GM18502 (cell line): Measurements from ENCODE around the gene MRPL11.

Experiments used
- ATAC-seq: cut with Tn5 transposase; IDR thresholded peaks from one replicate; pipeline ENCODE4 v1.9.1; 2021; ENCODE audit warnings: mild to moderate bottlenecking; ENCODE audit not compliant: unreplicated experiment, poor library complexity

Gene MRPL11

DNA sequence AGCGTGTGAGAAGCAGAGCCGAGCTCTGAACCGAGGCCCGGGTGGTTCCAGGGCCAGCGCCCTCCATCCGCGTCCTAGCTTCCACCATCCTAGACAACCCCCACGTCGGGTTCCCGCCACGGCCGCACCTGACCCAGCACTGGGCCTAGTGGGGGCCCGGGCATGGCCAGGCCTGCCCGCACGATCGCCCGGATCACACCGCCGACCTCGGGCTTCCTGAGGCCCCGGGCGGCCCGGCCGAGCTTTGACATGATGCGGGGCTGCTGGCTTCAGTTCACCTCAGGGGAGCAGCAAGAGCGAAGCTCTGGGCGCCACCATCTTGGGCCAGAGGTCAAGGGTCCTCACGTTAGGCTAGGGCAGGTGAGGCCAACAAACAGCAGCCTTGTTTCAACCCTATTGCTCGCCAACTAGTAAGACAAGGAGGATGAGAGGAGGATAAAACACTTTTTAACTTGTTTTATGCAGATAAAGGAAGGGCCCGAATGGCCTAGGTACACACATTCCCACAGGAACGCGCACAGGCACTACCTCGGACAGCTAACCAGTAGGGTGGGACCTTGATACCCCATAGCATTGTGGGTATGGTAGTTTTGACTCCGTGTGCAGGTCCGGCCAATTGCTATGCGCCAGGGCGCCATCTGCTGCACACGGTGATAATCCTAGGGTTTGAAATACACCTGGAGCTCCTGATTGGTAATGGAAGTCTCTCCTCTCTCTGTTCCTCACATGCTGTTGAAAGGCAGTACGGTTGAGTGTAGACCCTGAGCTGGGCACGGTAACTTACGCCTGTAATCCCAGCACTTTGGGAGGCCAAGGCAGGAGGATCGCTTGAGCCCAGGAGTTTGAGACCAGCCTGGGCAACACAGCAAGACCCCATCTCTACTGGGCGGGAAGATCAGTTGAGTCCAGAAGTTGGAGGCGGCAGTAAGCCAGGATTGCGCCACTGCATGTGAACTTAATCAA, at the start of gene MRPL11:
MRPL11 (minus strand) TSS at position 345 of the 963 bp plus-strand sequence; CDS start at position 251, 94 bp downstream.
- ATAC-seq = peak; percentile 92

DNA sequence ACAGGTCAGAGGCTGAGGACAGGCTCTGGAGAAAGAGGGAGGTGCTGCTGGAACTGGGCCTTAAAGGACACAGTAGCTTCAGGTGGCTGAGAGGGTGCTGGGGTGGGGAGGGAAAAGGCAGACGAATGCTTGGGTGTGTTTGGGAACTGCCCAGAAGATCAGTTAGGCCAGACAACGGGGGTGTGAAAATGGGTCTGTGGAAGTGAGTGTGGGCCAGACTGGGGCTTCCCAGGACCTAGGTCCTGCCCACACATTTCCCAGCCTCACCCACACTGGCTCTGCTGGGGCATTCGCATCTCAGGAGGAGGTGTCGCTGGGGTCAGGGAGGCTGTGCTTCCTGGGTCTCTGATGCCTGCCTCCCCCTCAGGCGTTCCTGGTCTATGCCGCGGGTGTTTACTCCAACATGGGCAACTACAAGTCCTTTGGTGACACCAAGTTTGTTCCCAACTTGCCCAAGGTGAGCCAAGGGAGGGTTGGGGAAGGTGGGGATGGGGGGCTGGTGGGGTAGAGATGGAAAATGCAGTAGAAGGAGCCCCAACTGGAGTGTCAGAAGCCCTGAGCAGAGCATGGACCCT, 46.2 kb upstream of the MRPL11 start:
- no peak for ATAC-seq

DNA sequence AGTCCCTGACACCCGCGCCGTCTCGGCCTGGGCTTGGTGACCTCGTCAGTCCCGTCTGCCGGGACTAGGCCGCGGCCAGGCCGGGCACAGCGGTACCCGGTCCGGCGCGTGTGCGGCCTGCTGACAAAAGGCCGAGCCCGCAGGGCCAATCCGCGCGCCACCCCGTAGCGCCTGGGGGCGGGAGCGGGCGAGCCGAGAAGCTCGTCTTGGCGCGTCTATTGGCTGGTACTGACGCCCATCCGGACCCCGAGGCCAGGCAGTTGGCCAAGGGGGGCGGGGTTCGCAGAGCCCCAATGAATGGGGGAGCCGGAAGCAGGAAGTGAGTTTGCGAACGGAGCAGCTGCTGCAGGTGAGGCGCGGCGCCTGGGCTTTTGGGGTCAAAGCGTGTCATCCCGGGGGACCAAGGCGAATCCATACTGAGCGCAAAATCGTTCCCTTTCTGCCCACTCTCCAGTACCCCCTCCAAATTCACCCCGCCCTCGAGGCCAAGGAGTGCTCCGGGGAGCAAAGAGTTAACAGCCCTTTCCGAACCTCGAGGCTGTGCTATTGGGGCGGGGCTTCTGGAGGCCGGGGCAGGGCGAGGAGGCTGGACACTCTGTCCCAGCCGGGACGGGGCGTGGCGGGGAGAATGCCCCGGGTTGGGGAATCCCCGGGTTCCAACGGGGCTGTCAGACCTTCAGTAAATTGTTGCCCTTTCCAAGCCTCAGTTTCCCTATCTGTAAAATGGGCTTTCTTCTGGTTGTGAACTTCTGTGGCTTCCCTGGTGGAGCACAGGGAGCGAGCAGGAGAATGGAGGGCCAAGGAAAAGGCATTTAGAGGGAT, 41.7 kb upstream of the MRPL11 start, which contains the start of gene DPP3:
DPP3 (plus strand) TSS at position 318 of the 822 bp plus-strand sequence. CDS start 1,767 bp downstream, outside the sequence.
- ATAC-seq = peak; percentile 89

DNA sequence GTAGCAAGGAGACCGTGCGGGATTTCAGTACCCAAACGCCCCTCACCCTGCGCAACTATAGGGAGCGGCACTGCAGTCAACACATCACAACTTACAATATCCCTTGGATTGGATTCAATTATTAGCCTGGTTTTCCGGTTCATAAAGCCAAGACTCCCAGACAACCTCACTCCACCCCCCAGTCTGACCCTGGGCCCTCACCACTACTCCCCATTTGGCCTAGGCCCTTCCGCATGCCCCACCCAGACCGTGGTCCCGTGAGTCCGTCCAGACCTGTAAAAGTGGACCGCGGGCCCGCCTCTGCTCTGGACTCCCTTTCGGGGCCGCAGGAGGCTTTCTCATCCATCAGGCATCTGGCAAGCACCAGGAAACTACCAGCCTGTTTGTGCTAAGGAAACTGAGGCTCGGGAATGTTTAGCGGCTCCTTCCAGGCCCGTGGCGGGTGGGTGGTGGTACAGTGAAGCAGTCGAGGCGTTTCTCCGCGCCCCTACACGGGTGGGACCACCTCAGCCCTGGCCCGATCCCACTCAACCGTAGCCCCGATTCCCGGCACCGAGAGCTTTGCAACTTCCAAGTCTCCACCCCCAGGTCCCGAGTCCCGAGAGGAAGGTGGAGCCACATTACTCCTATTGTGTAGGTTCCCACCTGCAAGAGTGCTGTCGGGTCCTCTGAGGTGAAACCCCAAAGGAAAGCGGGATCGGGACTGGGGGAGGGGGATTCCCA, 40.9 kb upstream of the MRPL11 start:
- no peak for ATAC-seq

DNA sequence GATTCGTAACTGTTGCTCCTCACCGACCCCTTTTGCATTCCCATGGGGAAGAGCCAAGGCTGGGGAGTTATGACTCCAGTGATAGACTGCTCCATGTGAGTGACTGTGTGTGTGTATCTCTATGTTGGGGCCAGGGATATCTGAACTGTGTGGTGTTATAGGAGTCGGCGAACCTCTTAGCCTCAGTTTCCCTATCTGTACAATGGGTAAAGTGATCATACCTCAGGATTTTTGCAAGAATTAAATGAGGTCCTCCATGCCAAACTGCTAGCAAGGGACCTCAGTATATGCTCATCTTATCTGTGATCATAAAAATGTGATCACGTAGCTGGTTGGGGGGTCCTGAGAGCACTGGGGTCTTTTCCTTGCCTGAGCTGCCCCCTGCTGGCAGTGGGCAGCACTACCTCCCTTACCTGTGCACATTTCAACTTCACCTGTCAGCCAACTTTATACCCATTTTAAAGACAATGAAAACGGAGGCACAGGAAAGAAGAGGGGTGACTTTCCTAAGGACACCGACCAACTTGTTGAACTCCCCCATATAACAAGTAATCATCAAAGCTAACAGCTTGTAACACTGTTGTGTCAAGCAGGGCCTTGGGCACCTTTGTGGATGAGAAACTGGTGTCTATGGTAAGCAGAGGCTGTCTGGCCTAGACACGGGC, 40.2 kb upstream of the MRPL11 start:
- ATAC-seq = no peak

DNA sequence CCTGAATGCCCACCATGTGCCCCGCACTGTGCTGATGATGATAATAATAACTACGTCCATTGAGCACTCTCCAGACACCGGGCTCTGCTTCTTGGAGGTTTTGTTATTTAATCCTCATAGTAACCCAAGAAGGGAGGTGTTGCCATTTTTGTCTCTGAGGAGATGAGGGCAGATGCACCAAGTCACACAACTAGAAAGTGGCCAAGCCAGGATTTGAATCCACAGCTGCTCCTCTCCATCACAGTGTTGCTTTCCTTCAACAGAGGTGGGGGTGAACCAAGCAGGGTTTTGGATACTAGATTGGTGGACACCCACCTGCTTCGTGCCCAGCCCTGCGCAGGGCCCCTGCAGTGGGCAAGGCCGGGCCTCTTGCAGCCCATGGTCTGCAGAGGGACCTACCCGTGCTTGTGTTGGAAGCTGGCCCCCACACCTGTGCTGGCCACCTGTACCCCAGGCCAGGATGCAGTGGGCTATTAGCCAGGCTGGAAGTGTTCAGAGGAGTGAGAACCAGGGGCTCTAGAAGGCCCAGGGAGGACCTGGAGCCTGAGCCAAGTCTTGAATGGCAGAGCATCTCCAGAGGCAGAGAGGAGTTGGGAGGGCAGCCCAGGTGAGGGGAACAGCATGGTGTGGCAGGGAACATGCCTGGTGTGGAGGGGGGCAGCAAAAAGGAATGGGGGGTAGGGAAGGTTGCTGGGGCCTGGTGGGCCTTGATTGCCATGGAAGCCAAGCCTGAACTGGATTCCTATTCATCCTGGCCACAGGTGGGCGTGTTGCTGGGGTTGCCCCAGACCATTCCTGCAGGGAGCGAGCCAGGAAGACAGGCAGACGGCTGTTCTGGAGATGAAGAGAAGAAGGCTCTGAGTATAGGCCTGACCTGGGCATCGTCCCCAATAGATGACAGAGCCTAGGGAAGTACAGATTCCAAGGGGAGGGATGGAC, 38.9 kb upstream of the MRPL11 start:
- ATAC-seq = no peak

DNA sequence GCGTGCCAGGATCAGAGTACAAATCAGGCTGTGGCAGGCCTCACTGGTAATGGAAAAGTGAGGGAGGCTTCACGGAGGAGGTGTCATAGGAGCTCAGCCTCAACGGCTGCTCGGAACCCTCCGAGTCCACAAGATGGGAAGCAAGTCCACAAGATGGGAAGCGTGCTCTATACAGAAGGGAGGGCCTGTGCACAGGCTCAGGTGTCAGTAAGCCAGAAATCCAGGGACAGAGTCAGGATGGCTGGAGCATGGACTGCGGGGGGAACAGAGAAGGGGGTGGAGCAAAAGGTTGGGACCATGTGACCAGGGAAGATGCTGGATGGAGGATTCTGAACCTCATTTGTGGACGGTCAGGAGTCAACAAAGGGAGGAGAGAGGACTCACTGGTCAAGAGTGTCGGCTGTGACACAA, 38.2 kb upstream of the MRPL11 start:
- no peak for ATAC-seq

DNA sequence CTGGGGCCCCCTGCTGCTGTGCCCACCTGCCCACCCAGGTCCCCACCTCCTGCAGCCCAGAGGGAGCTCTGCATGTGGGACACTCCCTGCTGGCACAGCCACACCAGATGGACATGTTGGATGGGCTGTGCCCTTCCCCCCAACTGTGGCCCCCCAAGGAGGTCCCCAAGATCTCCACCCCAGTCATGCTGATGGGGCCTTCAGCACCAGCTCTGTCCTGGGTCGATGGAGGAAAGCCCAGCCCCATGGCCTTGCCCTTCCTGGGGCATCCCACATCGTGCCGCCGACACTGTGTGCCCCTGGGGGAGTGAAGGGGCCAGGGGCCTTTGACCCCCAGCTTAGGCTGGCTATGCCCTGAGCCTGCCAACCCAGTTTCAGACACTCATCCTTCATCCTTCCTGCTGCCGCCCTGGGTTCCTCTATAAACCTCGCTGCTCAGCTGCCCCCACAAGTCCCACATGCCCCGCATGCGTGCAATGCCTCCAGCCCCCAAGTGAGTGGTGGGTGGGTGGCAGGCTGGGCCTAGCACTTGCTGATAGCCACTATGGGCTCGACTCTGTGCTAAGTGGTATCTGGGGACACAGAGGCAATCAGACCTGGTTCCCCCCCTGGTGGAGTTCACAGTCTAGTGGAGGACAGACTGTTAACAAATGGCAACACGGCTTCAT, 37.7 kb upstream of the MRPL11 start:
- ATAC-seq = no peak

DNA sequence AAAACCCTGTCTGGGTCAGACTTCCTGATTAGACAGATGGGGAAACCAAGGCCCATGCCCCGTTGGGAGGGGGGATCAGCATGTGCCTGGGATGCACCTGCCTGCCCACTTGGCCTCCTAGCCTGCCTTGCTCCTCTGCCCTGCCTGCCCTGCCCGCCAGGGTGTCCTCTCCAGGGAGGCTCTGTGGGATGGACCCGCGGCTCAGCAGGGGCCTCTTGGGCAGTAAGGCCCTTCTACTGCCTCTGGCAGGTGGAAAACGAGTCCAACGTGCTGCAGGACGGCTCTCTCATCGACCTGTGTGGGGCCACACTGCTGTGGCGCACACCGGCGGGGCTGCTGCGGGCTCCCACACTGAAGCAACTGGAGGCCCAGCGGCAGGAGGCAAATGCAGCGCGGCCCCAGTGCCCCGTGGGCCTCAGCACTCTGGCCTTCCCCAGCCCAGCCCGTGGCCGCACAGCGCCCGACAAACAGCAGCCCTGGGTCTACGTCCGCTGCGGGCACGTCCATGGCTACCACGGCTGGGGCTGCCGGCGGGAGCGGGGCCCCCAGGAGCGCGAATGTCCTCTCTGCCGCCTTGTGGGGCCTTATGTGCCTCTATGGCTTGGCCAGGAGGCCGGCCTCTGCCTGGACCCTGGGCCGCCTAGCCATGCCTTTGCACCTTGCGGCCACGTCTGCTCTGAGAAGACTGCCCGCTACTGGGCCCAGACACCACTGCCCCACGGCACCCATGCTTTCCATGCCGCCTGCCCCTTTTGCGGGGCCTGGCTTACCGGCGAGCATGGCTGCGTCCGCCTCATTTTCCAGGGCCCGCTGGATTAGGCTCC, 36.9 kb upstream of the MRPL11 start:
- no peak for ATAC-seq

DNA sequence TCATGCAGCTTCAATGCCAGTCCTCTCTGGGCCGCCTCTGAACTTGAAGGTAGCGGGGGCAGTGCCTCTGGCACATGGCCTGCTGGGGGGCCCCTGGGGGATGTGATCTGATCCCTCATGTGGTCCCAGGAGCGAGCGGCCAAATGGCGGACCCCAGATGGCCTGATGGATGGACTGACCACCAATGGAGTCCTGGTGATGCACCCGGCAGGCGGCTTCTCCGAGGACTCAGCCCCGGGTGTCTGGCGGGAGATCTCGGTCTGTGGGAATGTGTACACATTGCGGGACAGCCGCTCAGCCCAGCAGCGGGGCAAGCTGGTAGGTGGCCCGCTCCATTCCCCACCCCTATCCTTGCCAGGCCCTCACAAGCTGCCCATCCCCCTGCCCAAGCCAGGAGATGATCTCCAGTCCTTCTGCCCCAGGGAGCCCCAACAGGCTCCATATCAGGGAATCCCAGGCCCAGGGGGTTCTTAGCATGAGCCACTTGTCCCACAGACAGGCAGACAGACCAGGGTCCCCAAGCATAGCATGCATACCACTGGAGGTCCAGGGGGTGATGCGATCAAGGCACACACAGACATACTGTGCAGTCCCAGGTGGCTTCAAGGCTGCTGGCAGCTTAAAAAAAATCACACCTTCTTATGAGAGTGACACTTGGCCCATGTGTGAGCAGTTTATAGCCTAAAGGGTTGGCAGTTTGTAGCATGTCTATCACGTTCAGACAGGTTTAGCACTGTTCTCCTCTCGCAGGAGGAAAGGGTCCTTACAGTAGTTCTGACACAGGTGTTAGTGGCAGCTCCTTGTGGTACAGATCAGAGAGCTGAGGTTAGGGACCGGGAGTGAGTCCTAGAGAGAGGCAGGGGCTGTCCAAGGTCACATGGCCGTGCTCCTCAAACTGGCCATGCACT, 35.2 kb upstream of the MRPL11 start:
- ATAC-seq = no peak

DNA sequence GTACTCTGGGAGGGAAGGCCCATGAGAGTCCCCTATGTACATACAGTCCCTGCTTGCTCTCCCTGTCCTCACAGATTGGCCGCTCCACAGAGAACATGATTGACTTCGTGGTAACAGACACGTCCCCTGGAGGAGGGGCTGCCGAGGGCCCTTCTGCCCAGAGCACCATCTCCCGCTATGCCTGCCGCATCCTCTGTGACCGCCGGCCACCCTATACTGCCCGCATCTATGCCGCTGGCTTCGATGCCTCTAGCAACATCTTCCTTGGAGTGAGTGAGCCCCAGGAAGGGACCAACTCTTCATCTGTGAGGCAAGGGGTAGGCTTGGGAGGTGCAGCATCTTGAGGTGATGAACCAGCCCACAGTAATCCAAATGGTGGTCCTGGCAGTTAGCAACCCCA, 34.5 kb upstream of the MRPL11 start:
- no peak for ATAC-seq

DNA sequence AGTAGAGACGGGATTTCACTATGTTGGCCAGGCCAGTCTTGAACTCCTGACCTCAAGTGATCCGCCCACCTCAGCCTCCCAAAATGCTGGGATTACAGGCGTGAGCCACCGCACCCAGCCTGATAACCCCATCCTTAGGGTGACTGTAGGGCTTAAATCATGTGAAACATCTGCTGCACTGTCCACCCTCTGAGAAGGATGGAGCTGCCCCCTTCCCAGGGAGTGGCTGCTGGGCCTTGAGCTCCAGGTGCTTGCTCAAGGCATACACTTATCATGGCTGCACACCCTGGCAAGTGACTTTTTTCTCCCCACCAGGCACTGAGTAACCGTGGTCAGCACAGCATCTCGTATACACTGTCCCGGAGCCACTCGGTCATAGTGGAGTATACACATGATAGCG, 33.4 kb upstream of the MRPL11 start:
- no peak for ATAC-seq

DNA sequence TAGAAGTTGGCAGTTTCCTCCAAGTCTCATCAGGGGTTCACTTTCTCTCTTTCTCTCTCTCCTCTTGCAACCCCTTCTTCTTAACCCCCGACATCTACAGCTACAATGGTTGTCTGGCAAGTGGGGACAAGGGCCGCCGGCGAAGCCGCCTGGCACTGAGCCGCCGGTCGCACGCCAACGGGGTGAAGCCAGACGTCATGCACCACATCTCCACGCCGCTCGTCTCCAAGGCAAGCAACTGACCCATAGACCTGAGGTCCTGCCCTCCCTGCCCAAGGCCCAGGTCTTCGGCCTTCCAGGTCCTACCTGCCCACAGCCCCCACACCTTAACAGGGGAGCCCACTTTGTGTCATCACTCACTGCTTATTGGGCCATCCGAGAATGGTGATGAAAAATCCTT, 32.5 kb upstream of the MRPL11 start:
- no peak for ATAC-seq

DNA sequence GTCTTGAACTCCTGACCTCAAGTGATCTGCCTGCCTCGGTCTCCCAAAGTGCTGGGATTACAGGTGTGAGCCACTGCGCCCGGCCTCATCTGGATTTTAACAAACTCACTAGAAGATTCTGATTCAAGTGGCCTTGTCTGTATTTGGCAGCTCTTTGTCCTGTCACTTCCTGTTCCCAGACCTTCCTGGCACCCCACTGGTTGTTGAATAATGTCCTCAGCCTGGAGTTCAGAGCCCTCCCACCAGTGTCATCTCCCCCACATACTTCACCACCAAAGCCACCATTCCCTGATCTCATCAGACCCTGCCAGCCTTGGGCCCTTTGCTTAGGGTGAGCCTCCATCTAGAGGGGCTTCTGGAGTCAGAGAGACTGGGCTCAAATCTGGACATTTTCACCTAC, 31.4 kb upstream of the MRPL11 start:
- no peak for ATAC-seq

DNA sequence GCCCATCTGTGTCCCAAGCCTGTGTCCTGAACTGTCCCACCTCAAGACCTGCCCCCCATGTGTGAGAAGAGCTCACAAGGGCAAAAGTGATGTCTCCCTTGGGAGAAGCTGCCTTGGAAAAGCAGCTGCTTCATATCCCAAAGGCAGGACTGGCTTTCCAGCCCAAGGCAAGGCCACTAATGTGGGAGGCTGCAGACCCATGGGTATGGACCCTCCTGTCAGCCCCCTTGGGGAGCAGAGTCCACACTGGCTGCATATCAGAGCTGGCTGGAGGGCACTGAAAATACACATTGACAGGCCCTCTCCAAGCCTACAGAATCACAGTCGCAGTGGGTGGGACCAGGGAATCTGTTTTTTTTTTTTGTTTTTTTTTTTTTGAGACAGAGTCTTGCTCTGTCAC, 30.8 kb upstream of the MRPL11 start:
- no peak for ATAC-seq

DNA sequence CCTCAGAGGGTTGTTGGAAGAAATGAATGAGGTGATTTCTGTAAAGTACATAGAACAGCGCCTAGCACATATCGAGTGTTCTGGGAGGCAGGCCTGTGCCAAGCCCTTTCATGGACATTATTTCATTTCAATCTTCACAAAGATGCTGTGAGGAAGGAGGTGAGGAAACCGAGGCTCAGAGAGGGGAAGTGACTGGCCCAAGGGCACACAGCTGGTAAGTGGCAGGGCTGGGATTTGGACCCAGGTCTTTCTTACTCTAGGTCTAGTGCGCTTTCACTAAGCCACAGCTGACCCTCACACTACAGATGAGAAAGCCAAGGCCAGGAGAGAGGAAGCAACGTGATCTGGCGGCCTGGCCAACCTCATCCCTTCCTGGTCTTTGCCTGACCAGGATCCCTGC, 30.0 kb upstream of the MRPL11 start:
- ATAC-seq = no peak
